ENCODE data around the gene HMX1. TPM values are rescaled to one million over a fixed set of nuclear protein-coding genes. Genes with fewer than 3 reads are reported as not detected.
A peak's percentile ranks its signal among the peaks of the same experiment; 100 is the strongest.

The HMX1 gene
- total and polyA plus RNA-seq, 2 experiments from 2014 or later = 0.69 TPM; not detected in 1

DNA sequence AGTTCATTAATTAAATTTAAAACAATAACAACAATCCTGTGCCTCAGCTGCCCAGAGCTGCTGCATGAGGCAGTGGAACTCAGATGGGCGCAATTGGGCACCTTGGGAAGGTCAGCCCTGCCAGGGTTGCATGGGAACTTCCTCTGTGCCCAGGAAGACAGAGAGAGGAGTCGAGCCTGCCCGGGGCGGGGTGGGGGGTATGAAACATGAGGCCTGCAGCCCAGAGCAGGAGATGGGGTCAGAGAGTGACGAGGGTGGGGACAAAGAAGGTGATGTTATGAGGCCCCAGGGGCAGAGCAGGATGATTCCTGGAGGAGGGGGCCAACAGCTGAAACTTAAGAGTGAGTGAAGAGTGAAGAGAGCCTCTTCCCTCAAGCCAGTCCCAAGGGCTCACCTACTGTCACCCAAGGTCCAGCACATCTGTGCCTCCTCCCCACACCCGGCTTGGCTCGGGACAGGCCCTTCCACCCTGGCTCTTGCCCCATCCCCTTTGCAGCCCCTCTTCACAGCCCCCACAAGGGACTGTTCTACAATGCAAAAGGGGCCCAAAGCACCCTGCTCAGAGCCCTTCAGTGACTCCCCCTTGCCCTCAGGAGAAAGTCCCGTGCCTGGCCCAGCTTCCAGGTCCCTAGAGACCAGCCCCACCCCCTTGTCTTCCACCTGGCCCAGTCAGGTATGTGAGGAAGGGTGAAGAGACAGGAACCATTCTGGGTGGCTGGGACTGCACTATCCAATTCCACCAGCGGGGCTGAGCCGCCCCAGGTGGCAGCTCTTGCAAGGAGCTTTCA lies 31.4 kb downstream of the HMX1 start:
- H3K27me3 Mint-ChIP-seq (ENCODE audit: insufficient read depth, low read depth, poor library complexity) = peaks cover 13% of the 10 kb centered on the region
- no peak overlapping the region for H3K4me3 Mint-ChIP-seq
- peak; percentile 76 for ATAC-seq
- Histone ChIP-seq H3K79me2 (replicated peaks; ENCODE audit: insufficient read depth) (no peaks in the 10 kb centered on the region), H2AFZ (no peak overlapping the region), H3K4me1 (ENCODE audit: insufficient read depth) (no peaks in the 10 kb centered on the region; the same call in 1 of the 2 replicates), H3K27me3 (ENCODE audit: insufficient read depth) (no peaks in the 10 kb centered on the region), H3K27ac (ENCODE audit: low read depth) (no peak overlapping the region), H4K20me1 (replicated peaks; ENCODE audit: insufficient read depth) (no peaks in the 10 kb centered on the region), H3K9me2 (ENCODE audit: insufficient read depth) (no peaks in the 10 kb centered on the region), H3K4me3 (no peak overlapping the region), H3F3A (replicated peaks; ENCODE audit: low read depth) (no peaks in the 10 kb centered on the region), H3K4me2 (no peak overlapping the region), H3K36me3 (ENCODE audit: insufficient read depth) (no peaks in the 10 kb centered on the region)
- DNase-seq (ENCODE audit: low spot score) = peak; percentile 42
- peaks cover 7% of the 10 kb centered on the region; the same call in 2 of the 3 replicates for H3K9me3 Mint-ChIP-seq
- no peaks in the 10 kb centered on the region for H3K36me3 Mint-ChIP-seq (ENCODE audit: low read depth)
- H3K4me1 Mint-ChIP-seq = peaks cover 9% of the 10 kb centered on the region
- TF ChIP-seq, protein P1, sequence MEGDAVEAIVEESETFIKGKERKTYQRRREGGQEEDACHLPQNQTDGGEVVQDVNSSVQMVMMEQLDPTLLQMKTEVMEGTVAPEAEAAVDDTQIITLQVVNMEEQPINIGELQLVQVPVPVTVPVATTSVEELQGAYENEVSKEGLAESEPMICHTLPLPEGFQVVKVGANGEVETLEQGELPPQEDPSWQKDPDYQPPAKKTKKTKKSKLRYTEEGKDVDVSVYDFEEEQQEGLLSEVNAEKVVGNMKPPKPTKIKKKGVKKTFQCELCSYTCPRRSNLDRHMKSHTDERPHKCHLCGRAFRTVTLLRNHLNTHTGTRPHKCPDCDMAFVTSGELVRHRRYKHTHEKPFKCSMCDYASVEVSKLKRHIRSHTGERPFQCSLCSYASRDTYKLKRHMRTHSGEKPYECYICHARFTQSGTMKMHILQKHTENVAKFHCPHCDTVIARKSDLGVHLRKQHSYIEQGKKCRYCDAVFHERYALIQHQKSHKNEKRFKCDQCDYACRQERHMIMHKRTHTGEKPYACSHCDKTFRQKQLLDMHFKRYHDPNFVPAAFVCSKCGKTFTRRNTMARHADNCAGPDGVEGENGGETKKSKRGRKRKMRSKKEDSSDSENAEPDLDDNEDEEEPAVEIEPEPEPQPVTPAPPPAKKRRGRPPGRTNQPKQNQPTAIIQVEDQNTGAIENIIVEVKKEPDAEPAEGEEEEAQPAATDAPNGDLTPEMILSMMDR (conservative IDR thresholded peaks at IDR 0.05; ENCODE audit: low read depth in 2 of 2) = peak in 1 of 2 experiments; percentile 32; a peak in 1 of 4 replicates
- no peak for TF ChIP-seq CREB1 (CRISPR knock-in tag; IDR thresholded peaks at IDR 0.05; ENCODE audit: low read depth)
- no peak for TF ChIP-seq EZH2phosphoT487 (IDR thresholded peaks at IDR 0.05; ENCODE audit: unreplicated experiment)
- TF ChIP-seq JUNB (IDR thresholded peaks at IDR 0.05; ENCODE audit: unreplicated experiment) = no peak
- no peak for TF ChIP-seq POLR2AphosphoS5 (IDR thresholded peaks at IDR 0.05; ENCODE audit: low read depth)
- TF ChIP-seq ZNF331 (CRISPR knock-in tag; IDR thresholded peaks at IDR 0.05; ENCODE audit: low read depth) = no peak
- no peak for TF ChIP-seq EZH2 (IDR thresholded peaks at IDR 0.05; ENCODE audit: low read depth, unreplicated experiment)
- no peak overlapping the region for H3K27ac Mint-ChIP-seq

DNA sequence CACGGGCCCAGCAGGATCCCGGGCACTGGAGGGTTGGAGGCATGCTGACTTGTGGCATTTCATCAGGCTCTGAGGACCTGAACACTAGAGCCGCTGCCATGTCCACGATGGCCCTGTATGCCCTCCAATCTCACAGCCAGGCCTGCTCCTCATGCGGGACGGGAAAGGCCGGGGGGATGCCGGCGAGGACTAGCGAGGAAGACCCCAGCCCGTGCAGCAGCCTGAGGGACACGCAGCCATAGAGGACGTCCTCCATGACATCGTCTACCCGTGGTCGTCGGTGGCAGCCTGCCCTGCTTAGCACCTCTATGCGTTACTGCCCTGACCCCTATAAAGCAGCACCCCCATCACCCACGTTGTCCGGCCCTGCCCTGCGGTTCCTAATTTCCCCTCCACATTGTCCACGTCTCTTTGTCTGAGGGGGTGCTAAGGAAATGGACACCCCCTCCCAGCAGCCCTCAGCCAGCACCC lies 32.6 kb downstream of the HMX1 start:
- peaks cover 10% of the 10 kb centered on the region for H3K27me3 Mint-ChIP-seq (ENCODE audit: insufficient read depth, low read depth, poor library complexity)
- no peak for ATAC-seq
- H3K36me3 ChIP-seq (ENCODE audit: insufficient read depth) = no peaks in the 10 kb centered on the region
- TF ChIP-seq CREB1 (CRISPR knock-in tag; IDR thresholded peaks at IDR 0.05; ENCODE audit: low read depth) (no peak), EZH2phosphoT487 (IDR thresholded peaks at IDR 0.05; ENCODE audit: unreplicated experiment) (no peak), ZNF462 (CRISPR knock-in tag; IDR thresholded peaks at IDR 0.05) (no peak), EZH2 (IDR thresholded peaks at IDR 0.05; ENCODE audit: low read depth, unreplicated experiment) (no peak), STAT1 (IDR thresholded peaks at IDR 0.05; ENCODE audit: unreplicated experiment) (no peak), JUNB (IDR thresholded peaks at IDR 0.05; ENCODE audit: unreplicated experiment) (no peak)
- TF ChIP-seq, protein P1 (conservative IDR thresholded peaks at IDR 0.05; ENCODE audit: low read depth in 2 of 2) = no peak

More for the DNA sequence above, 32.6 kb downstream of the HMX1 start:
- H3K36me3 Mint-ChIP-seq (ENCODE audit: low read depth) = no peaks in the 10 kb centered on the region
- Histone ChIP-seq H3F3A (replicated peaks; ENCODE audit: low read depth) (no peaks in the 10 kb centered on the region), H3K9me2 (ENCODE audit: insufficient read depth) (no peaks in the 10 kb centered on the region), H3K79me2 (replicated peaks; ENCODE audit: insufficient read depth) (no peaks in the 10 kb centered on the region), H2AFZ (no peak overlapping the region), H4K20me1 (replicated peaks; ENCODE audit: insufficient read depth) (no peaks in the 10 kb centered on the region), H3K4me2 (no peak overlapping the region), H3K27ac (ENCODE audit: low read depth) (no peak overlapping the region), H3K4me1 (ENCODE audit: insufficient read depth) (no peaks in the 10 kb centered on the region; the same call in 1 of the 2 replicates), H3K4me3 (no peak overlapping the region), H3K27me3 (ENCODE audit: insufficient read depth) (no peaks in the 10 kb centered on the region)
- H3K9me3 Mint-ChIP-seq = peaks cover 7% of the 10 kb centered on the region; the same call in 2 of the 3 replicates
- DNase-seq (ENCODE audit: low spot score) = no peak
- no peak overlapping the region for H3K27ac Mint-ChIP-seq
- H3K4me1 Mint-ChIP-seq = peaks cover 9% of the 10 kb centered on the region
- no peak overlapping the region for H3K4me3 Mint-ChIP-seq
